NCI-H2107 treated with DMSO at 0.1 percent for 48 hours (cell line): ENCODE data around the gene CMSS1.

Source experiments
- DNase-seq: peaks from one replicate; lab custom pipeline; 2025; ENCODE audit not compliant: unreplicated experiment; lab: John Stamatoyannopoulos, UW

The CMSS1 gene

GRCh38 chr3:99817437-99818240 lies at the start of gene CMSS1:
Gene CMSS1, plus strand, starts transcription at chr3:99817862.
- peak; percentile 94 for DNase-seq

GRCh38 chr3:99768126-99768525 lies 49.5 kb upstream of the CMSS1 start:
- DNase-seq, result no peak

GRCh38 chr3:99768808-99769501 lies 48.7 kb upstream of the CMSS1 start:
- no peak for DNase-seq

GRCh38 chr3:99772171-99772570 lies 45.5 kb upstream of the CMSS1 start:
- no peak for DNase-seq

- no peak for DNase-seq
Measured at GRCh38 chr3:99772671-99773070, 45.0 kb upstream of the CMSS1 start.

GRCh38 chr3:99774467-99774866 lies 43.2 kb upstream of the CMSS1 start:
- DNase-seq, result no peak

GRCh38 chr3:99776516-99777209 lies 41.0 kb upstream of the CMSS1 start:
- no peak for DNase-seq

GRCh38 chr3:99777210-99777549 lies 40.5 kb upstream of the CMSS1 start:
- DNase-seq, result no peak

- DNase-seq, result no peak
Measured at GRCh38 chr3:99777708-99778107, 40.0 kb upstream of the CMSS1 start.

GRCh38 chr3:99780749-99781148 lies 36.9 kb upstream of the CMSS1 start:
- DNase-seq, result no peak

GRCh38 chr3:99781761-99782160 lies 35.9 kb upstream of the CMSS1 start:
- DNase-seq, result no peak

- DNase-seq, result no peak
Measured at GRCh38 chr3:99783011-99783573, 34.6 kb upstream of the CMSS1 start.

GRCh38 chr3:99789011-99789721 lies 28.5 kb upstream of the CMSS1 start:
- peak; percentile 14 for DNase-seq

- DNase-seq, result no peak
Measured at GRCh38 chr3:99794485-99794884, 23.2 kb upstream of the CMSS1 start.

- no peak for DNase-seq
Measured at GRCh38 chr3:99795573-99795972, 22.1 kb upstream of the CMSS1 start.

GRCh38 chr3:99799422-99799821 lies 18.2 kb upstream of the CMSS1 start:
- no peak for DNase-seq

GRCh38 chr3:99803297-99803696 lies 14.4 kb upstream of the CMSS1 start:
- DNase-seq, result no peak

- DNase-seq, result no peak
Measured at GRCh38 chr3:99805160-99805559, 12.5 kb upstream of the CMSS1 start.

GRCh38 chr3:99808163-99808794 lies 9.4 kb upstream of the CMSS1 start:
- peak; percentile 53 for DNase-seq

- no peak for DNase-seq
Measured at GRCh38 chr3:99809565-99809964, 8.1 kb upstream of the CMSS1 start.

- DNase-seq, result no peak
Measured at GRCh38 chr3:99810403-99810802, 7.3 kb upstream of the CMSS1 start.
